HG03469 (cell line): ENCODE results near the gene PEAK3.
"Not testable (repeated sequence)": the region's sequence is repeated elsewhere in the genome, so short reads cannot be mapped to it uniquely, and the experiment has no call there.

Experiments
- ATAC-seq: cut with Tn5 transposase; IDR thresholded peaks from one replicate; pipeline ENCODE4 v1.9.1; 2021; ENCODE audit warnings: mild to moderate bottlenecking, moderate library complexity, moderate number of reproducible peaks; ENCODE audit not compliant: unreplicated experiment

The PEAK3 gene

GRCh38 chr19:2289714-2290435 is 7.9 kb upstream of the PEAK3 start:
- no peak for ATAC-seq

- no peak for ATAC-seq
Measured at GRCh38 chr19:2288818-2289713, 7.1 kb upstream of the PEAK3 start.

DNA sequence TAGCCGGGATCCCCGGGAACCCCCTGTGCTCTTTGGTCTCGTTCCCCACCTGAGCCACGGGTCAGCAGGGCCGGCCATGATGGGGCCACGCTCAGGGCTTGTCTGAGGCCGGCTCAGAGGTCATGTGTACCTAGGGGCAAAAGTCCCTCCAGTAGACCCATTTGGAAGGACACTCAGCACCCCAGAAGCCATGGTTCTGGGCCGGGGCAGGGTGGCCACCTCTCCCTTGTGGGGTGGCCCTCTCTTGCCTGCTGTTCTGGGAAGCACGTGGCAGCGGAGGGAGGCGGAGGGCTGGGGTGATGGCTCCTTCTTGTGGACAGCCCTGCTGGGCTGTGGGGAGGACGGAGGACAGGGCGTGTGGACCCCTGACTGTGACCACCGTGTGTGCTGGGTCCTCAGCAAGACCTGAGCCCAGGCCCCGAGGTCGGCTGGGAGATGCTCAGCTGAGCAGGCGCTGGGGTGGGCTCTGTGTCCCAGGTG is 6.4 kb upstream of the PEAK3 start:
- no peak for ATAC-seq

GRCh38 chr19:2287585-2288337 is 5.8 kb upstream of the PEAK3 start:
- no peak for ATAC-seq

GRCh38 chr19:2286402-2287140 is 4.6 kb upstream of the PEAK3 start:
- ATAC-seq = no peak

GRCh38 chr19:2283835-2284507 is 2.0 kb upstream of the PEAK3 start:
- no peak for ATAC-seq

- ATAC-seq = no peak
Measured at GRCh38 chr19:2282862-2283237, 875 bp upstream of the PEAK3 start.

GRCh38 chr19:2281265-2282061 is 512 bp downstream of the PEAK3 start:
- not testable (repeated sequence) for ATAC-seq

DNA sequence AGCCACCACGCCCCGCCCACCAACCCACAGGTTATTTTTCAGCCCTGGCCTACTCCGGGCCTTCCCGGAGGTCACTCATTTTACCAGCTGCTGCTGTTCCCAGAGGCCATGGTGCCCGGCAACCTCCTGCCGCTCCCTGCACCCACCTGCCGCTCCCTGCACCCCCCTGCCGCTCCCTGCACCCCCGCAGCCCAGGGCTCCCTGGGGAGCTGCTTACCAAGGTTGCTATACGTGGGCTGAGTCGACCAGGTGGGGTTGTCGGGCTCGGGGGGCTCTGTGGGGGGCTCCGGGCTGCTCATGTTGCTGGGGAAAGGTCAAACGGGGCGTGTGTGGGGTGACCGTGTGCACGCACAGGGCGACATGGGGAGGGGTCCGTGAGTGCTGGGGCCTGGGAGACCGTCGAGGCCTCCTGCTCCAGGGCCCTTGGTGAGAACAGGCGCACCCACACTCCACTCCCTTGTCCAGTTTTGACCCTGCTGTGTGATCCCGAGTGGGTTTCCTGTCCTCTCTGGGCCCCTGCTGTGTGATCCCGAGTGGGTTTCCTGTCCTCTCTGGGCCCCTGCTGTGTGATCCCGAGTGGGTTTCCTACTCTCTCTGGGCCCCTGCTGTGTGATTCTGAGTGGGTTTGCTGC is 1.2 kb downstream of the PEAK3 start:
- ATAC-seq = no peak

DNA sequence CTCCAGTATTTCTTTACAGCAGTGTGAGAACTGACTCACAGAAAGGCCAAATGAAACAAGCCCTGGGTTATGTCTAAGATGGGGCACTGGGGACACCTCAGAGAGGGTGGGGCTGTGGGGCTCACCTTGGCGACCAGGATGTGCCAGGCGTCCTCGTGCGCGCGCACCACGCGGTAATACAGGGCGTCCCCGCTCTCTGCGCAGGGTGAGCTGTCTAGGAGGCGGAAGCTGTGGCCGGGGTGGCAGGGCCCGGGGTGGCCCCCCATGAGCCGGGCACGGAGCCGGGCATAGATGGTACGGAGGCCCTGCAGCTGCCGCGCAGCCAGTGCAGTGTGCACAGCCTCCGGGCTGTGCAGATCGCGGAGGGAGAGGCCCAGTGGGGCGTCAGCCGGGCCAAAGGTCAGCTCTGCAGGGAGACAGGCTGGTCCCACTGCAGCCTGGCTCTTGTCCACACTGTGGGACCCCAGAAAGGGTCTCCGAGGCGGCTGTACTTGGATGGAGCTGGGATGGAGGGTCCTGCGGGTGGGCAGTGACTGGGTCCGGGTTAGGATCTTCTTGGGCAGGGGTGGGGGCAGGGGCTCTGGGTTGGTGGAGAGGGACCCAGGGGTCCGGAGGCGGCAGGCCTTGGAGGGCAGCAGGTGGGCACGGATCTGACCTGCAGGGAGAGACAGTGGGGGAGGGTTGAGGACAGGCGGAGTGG is 3.4 kb downstream of the PEAK3 start:
- no peak for ATAC-seq

- ATAC-seq = no peak
Measured at GRCh38 chr19:2277138-2277537, 4.8 kb downstream of the PEAK3 start.

DNA sequence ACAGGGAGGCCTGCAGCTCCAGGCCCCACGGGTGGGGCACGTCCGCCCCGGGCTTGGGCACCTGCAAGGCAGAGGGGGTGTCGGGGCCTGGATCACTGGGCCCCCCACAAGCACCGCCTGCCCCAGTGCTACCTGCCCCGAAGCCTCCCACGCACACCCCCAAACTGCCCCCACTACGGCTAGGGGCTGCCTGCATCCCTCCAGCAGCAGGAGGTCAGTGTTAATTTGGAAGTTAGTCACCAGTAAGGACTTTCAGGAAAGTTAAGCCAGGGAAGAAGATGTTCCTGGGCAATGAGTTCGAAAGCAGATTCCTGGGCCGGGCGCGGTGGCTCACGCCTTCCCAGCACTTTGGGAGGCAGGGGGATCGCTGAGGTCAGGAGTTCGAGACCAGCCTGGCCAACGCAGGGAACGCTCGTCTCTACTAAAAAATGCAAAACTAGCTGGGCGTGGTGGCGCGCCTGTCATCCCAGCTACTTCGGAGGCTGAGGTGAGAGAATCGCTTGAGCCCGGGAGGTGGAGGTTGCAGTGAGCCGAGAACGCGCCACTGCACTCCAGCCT is 5.5 kb downstream of the PEAK3 start:
- ATAC-seq = no peak

GRCh38 chr19:2275588-2276428 is 6.2 kb downstream of the PEAK3 start:
- no peak for ATAC-seq

DNA sequence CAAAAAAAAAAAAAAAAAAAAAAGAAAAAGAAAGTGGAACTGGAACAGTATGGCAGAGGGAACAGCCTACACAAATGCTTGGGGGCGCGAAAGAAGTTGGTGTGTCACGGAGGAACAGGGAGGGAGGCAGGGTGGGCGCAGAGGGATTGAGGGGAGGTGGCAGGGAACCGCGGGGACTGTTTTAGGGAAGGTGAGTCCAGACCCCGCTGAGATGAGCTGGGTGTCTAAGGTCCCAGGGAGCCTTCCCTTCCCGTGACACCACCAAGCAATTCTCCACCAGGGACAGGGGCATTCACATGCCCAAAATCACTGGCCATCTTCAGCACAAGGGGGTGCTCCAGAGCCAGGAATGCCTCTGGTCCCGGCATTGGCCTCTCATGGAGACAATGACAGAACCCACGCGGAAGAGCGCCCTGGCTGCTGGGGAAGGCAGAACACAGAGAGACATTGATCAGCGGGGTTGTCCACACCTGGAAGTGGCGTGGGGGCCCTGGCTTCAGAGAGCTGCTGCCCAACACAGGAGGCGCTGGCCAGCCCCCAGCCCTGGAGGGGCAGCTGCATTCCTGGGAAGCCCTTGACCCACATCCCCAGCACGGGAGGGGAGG is 6.9 kb downstream of the PEAK3 start:
- ATAC-seq = no peak

- ATAC-seq = no peak
Measured at GRCh38 chr19:2274185-2274711, 7.7 kb downstream of the PEAK3 start.
